GM11168 (cell line): ENCODE results near the gene CDIP1.

Source experiments
- in situ Hi-C: fragments of 300-500 bp; cut with MboI; formaldehyde crosslinking; loops from one replicate; pipeline ENCODE4 v1.12.0; 2022; ENCODE audit warnings: low sequenced_read_pairs; ENCODE audit not compliant: unreplicated experiment

Gene CDIP1

DNA sequence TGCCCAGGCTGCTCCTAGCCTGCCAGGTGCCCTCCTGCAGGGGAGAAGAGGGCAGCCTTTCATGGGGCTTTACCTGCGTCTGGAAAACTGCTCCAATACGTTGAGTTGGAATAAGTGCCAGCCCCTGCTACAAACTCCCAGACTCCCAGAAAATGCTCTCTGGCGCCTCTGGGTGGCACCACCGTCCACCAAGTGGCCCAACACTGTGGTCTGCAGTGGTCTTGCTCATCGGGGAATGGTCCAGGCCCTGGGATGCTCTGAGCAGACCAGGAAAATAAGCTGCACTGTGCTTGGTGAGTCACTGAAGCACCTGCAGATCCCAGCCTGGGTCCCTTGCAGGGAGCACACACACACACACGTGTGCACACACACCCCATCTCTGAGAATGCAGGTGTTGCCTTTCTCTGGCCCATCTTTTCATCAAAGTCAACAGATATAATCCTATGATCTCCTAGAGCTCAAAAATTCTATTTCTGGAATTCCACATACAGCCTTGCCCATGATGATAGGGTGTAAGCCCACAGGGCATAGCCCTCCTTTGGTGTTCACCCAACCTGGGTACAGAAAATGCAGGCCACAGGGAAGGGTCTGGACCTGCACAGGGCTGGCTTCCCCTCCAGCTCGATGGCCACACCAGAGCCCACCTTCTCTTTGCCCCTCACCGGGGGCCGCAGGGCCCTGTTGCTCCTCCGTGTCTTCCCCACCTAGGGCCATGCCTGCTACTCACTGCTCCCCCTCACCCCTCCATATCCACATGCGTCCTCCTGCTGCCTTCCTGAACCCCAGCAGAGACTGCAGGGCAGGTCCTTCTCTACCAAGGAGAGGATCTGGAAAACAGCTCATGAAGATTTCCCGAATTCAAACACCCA, 20.5 kb downstream of the CDIP1 start:
- in situ Hi-C loops: loop anchor here (5.0 kb wide), 1 partner anchor 64 kb away; no protein-coding TSS in a partner anchor

DNA sequence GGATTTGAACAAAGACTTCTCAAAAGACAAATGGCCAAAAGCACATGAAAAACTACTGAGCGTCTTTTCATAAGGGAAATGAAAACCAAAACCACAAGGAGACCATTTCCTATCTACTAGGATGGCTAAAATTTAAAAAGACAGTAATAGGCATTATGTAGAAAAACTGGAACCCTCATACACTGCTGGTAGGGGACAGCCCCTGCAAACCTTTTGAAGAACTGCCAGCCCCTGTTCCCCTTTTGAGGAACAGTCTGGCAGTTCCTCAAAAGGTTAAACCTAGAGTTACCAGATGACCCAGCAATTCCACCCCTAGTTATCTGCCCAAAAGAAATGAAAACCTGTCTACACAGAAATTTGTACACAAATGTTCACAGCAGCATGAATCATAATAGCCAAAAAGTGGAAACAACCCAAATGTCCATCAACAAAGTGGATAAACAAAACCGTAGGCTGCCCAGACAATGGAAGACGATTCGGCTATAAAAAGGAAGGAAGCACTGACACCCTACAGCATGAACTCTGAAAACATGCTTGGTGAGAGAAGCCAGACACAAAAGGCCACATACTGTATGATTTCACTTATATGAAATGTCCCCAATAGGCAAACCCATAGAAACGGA, 22.9 kb downstream of the CDIP1 start:
- in situ Hi-C loops: loop anchor here (5.0 kb wide), 1 partner anchor 67 kb away; no protein-coding TSS in a partner anchor

DNA sequence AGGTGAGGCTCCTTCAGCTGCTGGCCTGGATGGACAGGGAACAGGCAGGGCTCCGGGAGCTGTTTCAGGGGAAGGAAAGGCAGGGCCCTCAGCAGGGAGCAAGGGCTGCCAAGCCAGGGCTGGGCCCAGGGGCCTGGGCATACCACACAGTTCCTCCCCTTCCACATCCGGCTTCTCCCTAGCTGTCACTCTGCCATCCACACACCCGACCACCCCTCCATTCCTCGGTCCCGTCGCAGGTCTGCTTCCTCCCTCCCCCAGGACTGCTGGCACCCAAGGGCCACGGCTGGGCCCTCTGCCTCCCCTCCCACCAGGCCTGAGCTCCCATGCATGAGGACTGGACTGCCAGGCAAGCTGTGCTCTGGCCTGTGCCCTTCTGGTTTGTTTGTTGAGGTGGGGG, 24.0 kb downstream of the CDIP1 start:
- in situ Hi-C loops: loop anchor here (5.0 kb wide), 1 partner anchor 68 kb away; no protein-coding TSS in a partner anchor

DNA sequence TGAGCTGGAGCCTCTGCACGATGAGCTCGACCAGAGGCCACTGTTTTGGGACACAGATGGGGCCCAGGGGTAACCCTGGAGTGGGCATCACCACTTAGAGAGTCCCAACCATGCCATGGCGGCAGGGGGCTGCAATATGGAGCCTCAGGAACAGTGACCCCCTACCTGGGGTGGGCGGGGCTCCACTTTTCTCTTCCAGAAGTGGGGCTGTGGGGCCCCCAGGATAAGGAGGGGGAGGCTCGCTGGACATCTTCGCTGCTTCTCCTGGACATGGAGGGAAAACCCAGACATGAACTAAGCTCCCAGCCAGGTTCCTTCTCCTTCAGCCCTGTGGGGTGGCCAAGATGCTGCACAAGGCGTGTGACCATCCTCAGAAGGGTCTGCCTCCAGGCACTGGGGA, 24.7 kb downstream of the CDIP1 start:
- in situ Hi-C loops: no loop called here

DNA sequence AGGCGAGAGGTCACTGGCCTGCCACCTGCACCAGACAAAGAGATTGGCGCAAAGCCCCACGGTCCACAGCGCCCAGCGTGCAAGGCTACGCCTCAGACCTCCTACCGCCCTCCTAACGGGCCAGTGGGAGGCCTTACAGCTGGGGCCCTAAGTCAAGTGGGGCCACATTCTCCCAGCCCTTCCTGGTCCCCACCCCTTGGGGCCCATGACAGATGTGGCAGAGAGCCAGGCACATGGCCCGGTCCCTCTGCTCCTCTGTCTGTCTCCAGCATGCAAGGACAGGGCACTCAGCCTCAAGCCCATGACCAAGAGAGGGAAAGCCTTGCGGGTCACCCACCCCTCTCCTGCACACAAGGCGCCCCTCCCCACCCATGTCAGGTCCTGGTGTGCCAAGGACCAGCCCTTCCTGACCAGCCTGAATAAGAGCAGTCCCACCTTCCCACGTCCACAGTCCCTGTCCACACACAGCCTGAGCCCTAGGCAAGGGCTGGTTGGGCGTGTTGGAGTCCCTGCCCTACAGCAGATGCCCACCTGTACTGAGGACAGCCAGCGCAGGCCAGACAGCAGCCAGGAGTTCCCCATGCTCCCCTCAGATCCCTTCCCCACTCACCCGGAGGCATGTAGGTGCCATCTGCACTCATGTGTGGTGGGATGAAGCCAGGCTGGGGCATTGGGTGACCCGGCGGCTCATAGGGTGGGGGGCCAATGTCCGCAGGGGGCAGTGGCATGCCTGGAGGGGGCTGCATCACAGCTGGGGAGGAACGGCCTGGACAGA, 25.3 kb downstream of the CDIP1 start:
- in situ Hi-C loops: no loop called here

DNA sequence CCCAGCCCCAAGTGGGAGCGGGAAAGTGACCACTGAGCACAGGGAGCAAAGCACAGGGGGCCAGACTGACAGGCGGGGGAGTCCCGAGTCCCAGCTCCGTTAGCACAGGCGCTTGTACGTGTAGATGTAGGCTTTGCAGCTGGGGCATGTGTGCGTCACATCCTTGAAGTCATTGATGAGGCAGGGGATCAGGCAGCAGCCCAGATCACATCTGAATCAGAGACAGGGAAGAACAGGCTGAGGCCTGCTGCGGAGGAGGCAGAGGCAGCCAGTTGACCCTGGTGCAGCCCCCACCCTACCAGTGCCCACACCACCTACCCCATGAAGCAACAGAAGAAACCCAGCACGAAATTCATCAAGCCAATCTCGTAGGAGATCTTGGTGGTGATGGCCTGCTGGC, 26.1 kb downstream of the CDIP1 start:
- in situ Hi-C loops: no loop called here

DNA sequence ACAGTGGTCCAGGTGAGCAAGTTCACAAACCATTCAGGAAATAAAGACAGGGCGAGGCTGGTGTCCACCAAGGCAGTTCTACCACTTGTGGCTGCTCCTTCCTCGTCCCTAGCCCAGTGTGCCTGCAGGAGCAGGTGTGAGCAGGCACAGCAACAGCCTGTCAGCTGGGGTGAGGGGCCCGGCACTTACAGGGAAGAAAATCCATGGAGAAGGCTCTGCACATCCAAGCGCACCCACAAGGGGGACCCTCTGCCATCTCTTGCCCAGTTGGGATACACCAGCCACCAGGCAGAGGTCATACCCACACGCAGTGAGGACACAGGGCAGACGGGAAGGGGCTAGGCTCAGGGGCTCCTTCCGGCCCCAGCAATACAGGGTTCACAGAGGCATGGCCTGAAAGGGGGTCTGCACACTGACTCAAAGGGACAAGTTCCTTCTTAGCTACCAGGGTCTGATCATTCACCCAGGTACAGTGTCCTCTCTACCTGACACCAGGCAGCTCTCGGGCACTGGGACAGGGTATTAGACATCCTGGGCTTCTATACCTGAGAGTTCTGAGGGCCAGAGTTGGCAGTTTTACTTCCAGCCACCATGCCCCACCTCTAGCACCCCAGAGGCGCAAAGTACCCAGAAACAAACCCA, 27.0 kb downstream of the CDIP1 start:
- in situ Hi-C loops: no loop called here

DNA sequence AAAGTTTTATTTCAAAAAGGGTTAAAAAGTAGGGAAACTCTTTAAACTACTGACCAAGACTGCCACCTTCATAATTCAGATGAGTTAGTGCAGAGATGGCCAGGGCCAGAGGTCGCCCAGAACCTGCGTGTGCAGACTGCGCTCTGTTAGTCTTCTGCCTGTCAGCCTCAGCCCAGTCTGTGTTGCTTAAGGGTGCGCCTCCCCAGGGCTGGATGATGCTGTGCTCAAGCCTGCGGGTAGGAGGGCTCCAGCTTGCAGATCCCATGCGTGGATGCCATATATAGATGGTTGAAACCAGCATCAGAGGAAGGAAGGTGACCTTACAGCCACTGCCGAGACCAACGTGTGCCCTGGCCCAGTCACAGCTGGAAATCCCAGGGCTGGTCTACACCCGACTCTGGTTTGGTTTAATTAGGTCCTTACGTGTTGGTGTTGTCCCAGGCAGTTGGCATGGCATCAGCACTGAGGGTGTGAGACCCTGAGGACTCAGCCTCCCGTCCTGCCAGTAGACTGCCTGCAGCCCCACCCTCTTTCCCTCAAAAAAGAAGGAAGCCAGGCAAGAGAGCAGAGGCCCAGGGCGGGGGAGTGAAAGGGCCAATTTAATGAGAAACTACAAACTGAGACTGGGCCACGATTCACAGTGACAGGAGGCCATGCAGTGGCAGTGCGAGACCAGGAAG, 27.7 kb downstream of the CDIP1 start:
- in situ Hi-C loops: no loop called here

DNA sequence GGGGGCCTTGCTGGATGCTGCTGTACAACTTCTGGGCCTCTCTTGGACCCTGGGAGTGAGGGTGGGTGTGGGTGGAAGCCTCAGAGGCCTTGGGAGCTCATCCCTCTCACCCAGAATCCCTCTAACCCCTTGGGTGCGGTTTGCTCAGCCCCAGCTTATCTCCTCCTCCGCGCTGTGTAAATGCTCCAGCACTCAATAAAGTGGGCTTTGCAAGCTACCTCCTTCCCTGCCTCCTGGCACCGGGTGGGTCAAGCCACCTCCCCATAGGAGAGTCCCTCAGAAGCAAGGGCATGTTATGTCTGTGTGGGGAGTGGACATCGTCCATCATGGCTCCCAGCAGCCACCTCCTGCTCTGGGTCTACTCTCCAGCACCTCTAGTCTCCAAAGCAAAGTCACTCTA, 28.4 kb downstream of the CDIP1 start:
- in situ Hi-C loops: no loop called here

DNA sequence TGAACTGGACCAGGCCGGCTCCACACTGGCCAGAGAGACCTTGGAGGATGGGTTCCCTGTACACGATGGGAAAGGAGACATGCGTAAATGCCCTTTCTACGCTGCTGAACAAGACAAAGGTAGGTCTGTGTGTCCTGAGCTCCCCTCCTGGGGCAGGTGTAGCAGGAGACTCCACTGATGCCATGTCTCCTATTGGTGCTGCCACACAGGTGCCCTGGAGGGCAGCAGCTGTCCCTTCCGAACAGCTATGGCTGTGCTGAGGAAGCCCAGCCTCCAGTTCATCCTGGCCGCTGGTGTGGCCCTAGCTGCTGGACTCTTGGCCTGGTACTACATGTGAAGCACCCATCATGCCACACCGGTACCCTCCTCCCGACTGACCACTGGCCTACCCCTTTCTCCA, 29.2 kb downstream of the CDIP1 start:
- in situ Hi-C loops: no loop called here

DNA sequence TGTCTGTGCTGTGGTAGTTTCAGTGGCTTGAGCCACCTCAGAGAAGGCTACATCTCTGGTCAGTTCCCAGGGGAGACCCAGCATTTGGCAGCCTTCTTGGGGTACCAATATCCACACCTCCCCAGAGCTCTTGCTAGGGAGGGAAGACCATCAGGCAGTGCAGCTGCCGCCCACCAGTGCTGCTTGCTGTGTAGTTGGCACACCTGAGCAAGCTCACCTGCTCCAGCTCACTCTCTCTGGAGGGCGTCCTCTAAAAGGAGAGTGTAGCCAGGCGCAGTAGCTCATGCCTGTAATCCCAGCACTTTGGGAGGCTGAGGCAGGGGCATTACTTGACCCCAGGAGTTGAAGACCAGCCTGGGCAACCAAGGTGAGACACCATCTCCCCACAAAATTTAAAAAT, 29.8 kb downstream of the CDIP1 start:
- in situ Hi-C loops: no loop called here

DNA sequence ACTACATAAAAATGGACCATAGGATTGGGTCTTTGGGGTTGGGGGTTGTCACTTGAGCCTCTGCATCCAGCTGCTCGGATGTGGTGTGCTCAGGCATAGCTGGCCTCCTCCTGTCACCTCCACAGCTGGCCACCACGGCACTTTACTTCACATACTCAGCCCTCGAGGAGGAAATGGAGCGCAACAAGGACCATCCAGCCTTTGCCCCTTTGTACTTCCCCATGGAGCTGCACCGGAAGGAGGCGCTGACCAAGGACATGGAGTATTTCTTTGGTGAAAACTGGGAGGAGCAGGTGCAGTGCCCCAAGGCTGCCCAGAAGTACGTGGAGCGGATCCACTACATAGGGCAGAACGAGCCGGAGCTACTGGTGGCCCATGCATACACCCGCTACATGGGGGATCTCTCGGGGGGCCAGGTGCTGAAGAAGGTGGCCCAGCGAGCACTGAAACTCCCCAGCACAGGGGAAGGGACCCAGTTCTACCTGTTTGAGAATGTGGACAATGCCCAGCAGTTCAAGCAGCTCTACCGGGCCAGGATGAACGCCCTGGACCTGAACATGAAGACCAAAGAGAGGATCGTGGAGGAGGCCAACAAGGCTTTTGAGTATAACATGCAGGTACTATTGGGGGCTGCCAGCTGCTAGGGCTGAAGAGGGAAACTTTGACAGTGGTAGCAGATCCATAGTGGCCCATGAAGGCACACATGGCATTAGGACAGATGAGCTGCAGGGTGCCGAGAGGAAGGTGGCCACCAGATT, 30.8 kb downstream of the CDIP1 start:
- in situ Hi-C loops: no loop called here

DNA sequence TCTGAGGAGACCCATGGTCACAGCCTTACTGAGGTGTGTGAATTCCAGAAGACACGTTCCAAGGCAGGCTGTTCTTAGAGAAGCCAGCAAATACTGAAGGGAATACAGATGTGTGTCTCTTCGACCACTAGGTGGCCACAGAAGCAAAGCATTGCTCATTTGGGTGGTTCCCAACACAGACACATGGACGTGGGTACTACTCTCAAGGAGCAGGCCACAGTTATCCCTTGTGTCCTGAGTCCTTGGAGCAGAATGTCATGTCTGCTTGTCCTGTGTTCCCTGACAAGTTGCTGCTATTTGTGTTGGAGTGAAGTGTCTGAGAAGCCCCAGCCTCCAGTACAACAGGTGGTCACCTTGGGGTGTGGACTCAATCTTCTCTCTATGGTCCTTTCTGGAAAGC, 32.1 kb downstream of the CDIP1 start:
- in situ Hi-C loops: no loop called here

DNA sequence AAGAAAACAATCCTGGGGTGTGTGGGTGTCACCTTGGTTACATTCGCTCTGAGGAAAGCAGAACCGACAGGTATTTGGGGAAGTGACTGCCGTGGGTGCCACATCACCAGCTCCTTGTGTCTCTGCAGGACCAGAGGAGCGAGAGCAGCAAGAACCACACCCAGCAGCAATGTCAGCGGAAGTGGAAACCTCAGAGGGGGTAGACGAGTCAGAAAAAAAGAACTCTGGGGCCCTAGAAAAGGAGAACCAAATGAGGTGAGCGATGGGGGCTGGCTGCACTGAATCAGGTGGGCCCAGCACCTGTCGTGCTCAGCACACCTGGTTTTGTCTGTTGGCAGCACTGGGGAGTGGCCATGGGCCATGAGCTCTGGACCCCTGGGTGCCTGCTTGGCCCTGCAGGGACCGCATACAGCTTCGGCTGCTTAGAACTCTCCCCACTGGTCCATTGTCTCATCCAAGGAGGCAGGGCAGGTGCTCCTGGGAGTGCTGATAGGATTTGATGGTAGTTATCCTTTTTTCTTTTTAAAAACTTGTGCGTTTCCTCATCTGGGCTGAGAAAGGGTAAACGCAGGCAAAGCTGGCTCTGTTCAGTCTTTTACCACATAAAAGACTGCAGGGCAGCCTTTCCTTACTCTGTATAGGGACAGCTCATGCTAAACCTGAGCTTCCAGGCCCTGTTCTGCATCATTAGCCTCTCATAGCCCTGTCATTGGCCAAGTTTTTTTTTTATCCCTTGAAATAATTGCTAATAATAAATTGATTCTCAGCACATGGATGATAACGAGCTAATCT, 33.0 kb downstream of the CDIP1 start:
- in situ Hi-C loops: no loop called here

DNA sequence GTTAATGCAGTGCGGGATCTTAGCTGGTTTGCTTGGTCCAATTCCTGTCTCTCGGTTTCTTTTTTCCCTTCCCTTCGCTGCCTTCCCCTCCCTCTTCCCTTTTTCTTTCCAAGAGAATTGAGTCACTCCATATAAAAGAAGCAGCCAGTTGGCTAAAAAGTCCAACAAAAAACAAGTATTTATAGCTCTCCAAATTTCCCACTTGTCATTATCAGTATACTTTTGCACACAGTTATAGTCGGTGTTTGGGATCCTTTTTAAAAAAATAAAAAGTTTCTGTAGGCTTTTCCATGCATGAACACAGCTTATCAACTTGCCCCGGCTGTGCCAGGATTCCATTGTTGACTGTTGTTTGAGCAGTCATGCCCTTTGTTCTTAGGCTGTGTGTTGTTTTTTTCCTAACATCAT, 37.5 kb downstream of the CDIP1 start:
- in situ Hi-C loops: no loop called here

DNA sequence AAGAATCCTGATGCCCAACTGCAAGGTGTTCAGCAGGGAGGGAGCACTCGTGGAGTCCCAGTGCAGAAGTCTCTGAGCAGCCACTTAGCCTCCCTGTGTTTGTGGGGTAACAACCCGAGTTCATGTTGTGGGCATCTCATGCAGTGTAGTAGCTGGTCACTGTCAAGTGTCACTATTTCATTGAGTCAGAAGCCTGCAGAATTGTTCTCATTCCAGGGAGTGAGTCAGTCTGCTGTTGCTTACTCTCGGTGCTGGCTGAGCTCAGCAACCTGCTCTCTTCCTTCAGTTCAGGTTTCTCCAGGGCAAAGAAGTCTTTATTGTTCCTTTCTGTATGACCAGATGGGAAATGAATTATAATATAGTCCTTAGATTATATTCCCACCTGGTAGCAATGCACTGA, 38.3 kb downstream of the CDIP1 start:
- in situ Hi-C loops: no loop called here

DNA sequence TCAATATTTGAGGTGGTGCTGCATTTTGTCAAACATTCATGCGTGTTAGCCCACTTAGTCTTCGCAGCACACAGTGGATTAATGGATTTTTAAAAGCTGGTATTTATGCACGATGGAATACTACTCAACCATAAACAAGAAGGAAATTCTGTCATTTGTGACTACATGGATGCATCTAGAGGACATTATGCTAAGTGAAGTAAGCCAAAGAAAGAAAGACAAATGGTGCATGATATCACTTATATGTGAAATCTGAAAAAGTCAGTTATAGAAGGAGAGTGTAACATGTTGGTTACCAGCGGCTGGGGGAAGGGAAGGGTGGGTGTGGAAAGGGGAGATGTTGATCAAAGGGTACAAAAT, 39.4 kb downstream of the CDIP1 start:
- in situ Hi-C loops: no loop called here

DNA sequence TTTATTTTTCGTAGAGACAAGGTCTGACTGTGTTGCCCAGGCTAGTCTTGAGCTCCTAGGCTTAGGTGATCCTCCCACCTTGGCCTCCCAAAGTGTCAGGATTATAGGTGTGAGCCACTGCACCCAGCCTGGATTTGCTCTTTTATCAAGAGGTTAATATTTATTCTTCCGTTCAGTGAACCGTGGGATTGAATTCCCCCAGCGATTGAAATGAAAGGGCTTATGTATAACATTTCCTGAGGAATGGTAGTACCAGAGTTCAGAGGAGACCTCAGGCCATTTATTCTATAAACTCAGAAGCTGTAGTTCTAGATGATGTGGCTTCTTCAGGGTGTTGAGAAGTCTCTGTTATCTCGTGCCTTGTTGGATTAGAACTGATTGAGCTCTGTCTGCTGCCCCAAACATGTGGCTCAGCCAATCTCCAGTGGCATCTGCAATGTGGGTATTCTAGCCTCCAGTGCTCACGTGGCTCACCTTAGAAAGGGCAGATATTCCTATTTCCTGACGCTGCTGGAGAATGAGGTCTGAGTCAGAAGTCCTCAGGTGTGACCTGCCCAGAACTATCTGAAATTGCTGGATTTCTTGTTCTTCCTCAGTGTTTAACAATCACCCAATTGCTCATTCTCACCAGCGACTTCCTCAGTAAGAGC, 39.9 kb downstream of the CDIP1 start:
- in situ Hi-C loops: no loop called here
